PC-9 (cell line): ENCODE measurements around the gene PKN2.

Experiments used
- CTCF ChIP-seq: fragments of 200-600 bp; sonication (generic); conservative IDR thresholded peaks from 2 replicates; pipeline ENCODE4 v1.6.1; 2017; ENCODE audit warnings: mixed run types, antibody characterized with exemption, mild to moderate bottlenecking, moderate library complexity
- EZH2 ChIP-seq: fragments of 200-600 bp; sonication (generic); IDR thresholded peaks from 2 replicates; pipeline ENCODE4 v1.8.0; 2017; ENCODE audit warnings: antibody characterized with exemption, low read depth

- TF ChIP-seq CTCF (no peak), EZH2 (no peak)
Observed at GRCh38 chr1:88780485-88780884, 96.4 kb downstream of the PKN2 start.
